SK-N-SH (cell line): Measurements from ENCODE around the gene EPB41L4A. TPM values are rescaled to one million over a fixed set of nuclear protein-coding genes. Genes with fewer than 3 reads are reported as not detected.

Source experiments
- CTCF ChIA-PET: fragments of 300-600, 350-600 bp; formaldehyde crosslinking; extraction: SDS; loops from one replicate; lab custom pipeline; 2021; lab: Yijun Ruan, JAX
- POLR2A ChIA-PET: fragments of 350-600 bp; sonication (Branson Sonifier 250); formaldehyde crosslinking; extraction: SDS; loops from one replicate; lab custom pipeline; 2020; ENCODE audit warnings: antibody characterized with exemption, inconsistent platforms; lab: Yijun Ruan, JAX
- DNase-seq: peaks from one replicate; pipeline ENCODE4 v3.0.0; 2012
- H2AFZ ChIP-seq: fragments of 200-600 bp; sonication (generic); 2 replicates; pipeline ENCODE4 v1.8.1; 2016; ENCODE audit warnings: antibody characterized with exemption, mild to moderate bottlenecking, low read depth
- H3F3A ChIP-seq: fragments of 200-600 bp; sonication (generic); replicated peaks from 2 replicates; pipeline ENCODE3; 2016; ENCODE audit warnings: antibody characterized with exemption, mild to moderate bottlenecking; ENCODE audit not compliant: insufficient read depth
- H3K27ac ChIP-seq, 2 experiments: fragments of 200-500 bp in 1 of 2; fragments of 200-600 bp in 1 of 2; sonication (Bioruptor generic) in 1 of 2; sonication (generic), shearing (Covaris generic) in 1 of 2; 2 replicates each; pipeline versions ENCODE4 v1.5.1 to v1.6.1; 2014 to 2016; ENCODE audit warnings: low read depth in 2 of 2, inconsistent platforms in 1 of 2, low read length in 1 of 2, mild to moderate bottlenecking in 1 of 2, mixed read lengths in 1 of 2
- H3K27me3 ChIP-seq: fragments of 200-600 bp; sonication (generic), shearing (Covaris generic); 2 replicates; pipeline ENCODE4 v1.6.1; 2016; ENCODE audit warnings: mixed run types; ENCODE audit not compliant: insufficient read depth
- H3K36me3 ChIP-seq, 2 experiments: fragments of 200-500 bp in 1 of 2; fragments of 200-600 bp in 1 of 2; sonication (Bioruptor generic) in 1 of 2; sonication (generic) in 1 of 2; replicated peaks in 1 of 2; 2 replicates each; pipeline versions ENCODE3 to v1.5.1; 2014 to 2016; ENCODE audit warnings: low read length in 1 of 2, mild to moderate bottlenecking in 1 of 2; ENCODE audit not compliant: insufficient read depth in 2 of 2, control insufficient read depth in 1 of 2
- H3K4me1 ChIP-seq, 2 experiments: fragments of 200-500 bp in 1 of 2; fragments of 200-600 bp in 1 of 2; sonication (Bioruptor generic) in 1 of 2; sonication (generic), shearing (Covaris generic) in 1 of 2; 2 replicates each; pipeline versions ENCODE4 v1.5.1 to v1.6.1; 2014 to 2016; ENCODE audit warnings: low read depth in 1 of 2, low read length in 1 of 2, mixed run types in 1 of 2; ENCODE audit not compliant: insufficient read depth in 2 of 2, control insufficient read depth in 1 of 2
- H3K4me2 ChIP-seq: fragments of 200-600 bp; sonication (generic), shearing (Covaris generic); 2 replicates; pipeline ENCODE4 v1.6.1; 2017; ENCODE audit warnings: mixed run types
- H3K4me3 ChIP-seq, 2 experiments: fragments of 200-500 bp in 1 of 2; fragments of 200-600 bp in 1 of 2; sonication (Bioruptor generic) in 1 of 2; sonication (generic), shearing (Covaris generic) in 1 of 2; 2 replicates each; pipeline versions ENCODE4 v1.5.1 to v1.8.1; 2014 to 2016; ENCODE audit warnings: low read depth in 2 of 2, inconsistent platforms in 1 of 2, low read length in 1 of 2, mild to moderate bottlenecking in 1 of 2, mixed read lengths in 1 of 2, moderate library complexity in 1 of 2
- H3K79me2 ChIP-seq: fragments of 200-600 bp; sonication (generic); 2 replicates; pipeline ENCODE4 v1.8.1; 2017; ENCODE audit warnings: mild to moderate bottlenecking; ENCODE audit not compliant: insufficient read depth
- H3K9ac ChIP-seq: fragments of 200-600 bp; sonication (generic); 2 replicates; pipeline ENCODE4 v1.6.1; 2017; ENCODE audit warnings: mixed run types
- H3K9me2 ChIP-seq: fragments of 200-600 bp; sonication (generic); 2 replicates; pipeline ENCODE4 v1.6.1; 2017; ENCODE audit warnings: mixed run types
- H3K9me3 ChIP-seq: fragments of 200-600 bp; sonication (generic); 2 replicates; pipeline ENCODE4 v1.6.1; 2017; ENCODE audit warnings: mixed run types, mild to moderate bottlenecking, moderate library complexity
- H4K20me1 ChIP-seq: fragments of 200-600 bp; sonication (generic); 2 replicates; pipeline ENCODE4 v1.6.1; 2017; ENCODE audit warnings: mild to moderate bottlenecking, mixed run types; ENCODE audit not compliant: insufficient read depth
- CTCF ChIP-seq: fragments of 200-600 bp; sonication (generic); IDR thresholded peaks from 2 replicates; pipeline ENCODE4 v1.6.1; 2017; ENCODE audit warnings: antibody characterized with exemption, mild to moderate bottlenecking, moderate library complexity
- FOSL2 ChIP-seq: IDR thresholded peaks from 2 replicates; pipeline ENCODE4 v1.4.0; 2012; ENCODE audit warnings: low read depth, mild to moderate bottlenecking, moderate library complexity, borderline replicate concordance
- GABPA ChIP-seq: IDR thresholded peaks from 2 replicates; pipeline ENCODE4 v1.4.0; 2012; ENCODE audit warnings: low read depth, mild to moderate bottlenecking
- PBX3 ChIP-seq: IDR thresholded peaks from 2 replicates; pipeline ENCODE4; 2012
- POLR2AphosphoS5 ChIP-seq: IDR thresholded peaks from 2 replicates; pipeline ENCODE4 v1.6.1; 2012; ENCODE audit warnings: low read depth, low read length
- RXRA ChIP-seq: IDR thresholded peaks from 2 replicates; pipeline ENCODE4 v1.4.0; 2012; ENCODE audit warnings: low read depth, mild to moderate bottlenecking, borderline replicate concordance
- SMC3 ChIP-seq: IDR thresholded peaks from 2 replicates; pipeline ENCODE4 v1.6.1; 2012; ENCODE audit warnings: low read depth, low read length, improper control_type of control experiment
- TEAD4 ChIP-seq: IDR thresholded peaks from 2 replicates; pipeline ENCODE4 v1.4.0; 2012; ENCODE audit warnings: mild to moderate bottlenecking, borderline replicate concordance; ENCODE audit not compliant: insufficient read depth
- YY1 ChIP-seq: IDR thresholded peaks from 2 replicates; pipeline ENCODE4 v1.4.0; 2012; ENCODE audit warnings: low read depth, mild to moderate bottlenecking
- ZBTB33 ChIP-seq: IDR thresholded peaks from 2 replicates; pipeline ENCODE4 v1.4.0; 2012; ENCODE audit warnings: low read depth, borderline replicate concordance
- WGBS: methylation state at CpG from one replicate; pipeline ENCODE4 v1.1.6; 2017; ENCODE audit warnings: low lambda C conversion rate; 5-methylcytosine and 5-hydroxymethylcytosine counted together
- polyA plus RNA-seq, 3 experiments: library from polyadenylated mRNA; depleted of rRNA; stranded (reverse); fragments of >200 nt; gene quantifications; 2 replicates each; pipeline ENCODE4 v1.2.3, GENCODE V29; 2012

The EPB41L4A gene
- polyA plus RNA-seq, 1 of the 3 experiments (the other 2 are of a cell fraction), result 0.07 TPM

- ChIA-PET POLR2A (no interaction called here), CTCF (no interaction called here)
Measured at GRCh38 chr5:112156211-112156610, 262.9 kb downstream of the EPB41L4A start.

GRCh38 chr5:112154940-112155686 lies 264.0 kb downstream of the EPB41L4A start:
- Histone ChIP-seq H3K9me3 (no peaks in the 10 kb centered on the region), H2AFZ (no peak overlapping the region), H3K4me1 (peaks cover 0 to under 1% of the 10 kb centered on the region in 2 experiments; a peak in 1 of 4 replicates), H3K9me2 (no peaks in the 10 kb centered on the region), H3K4me3 (no peak overlapping the region), H3K27ac (no peak overlapping the region; a peak in 1 of 4 replicates), H4K20me1 (no peaks in the 10 kb centered on the region)
- POLR2A ChIA-PET, result no interaction called here
- TF ChIP-seq CTCF (no peak), PBX3 (peak; percentile 37), FOSL2 (peak; percentile 44; the same call in 1 of the 2 replicates), ZBTB33 (no peak), GABPA (no peak)
- TF ChIP-seq, all 33 proteins: peak for 2
- CTCF ChIA-PET, result no interaction called here
- no peak overlapping the region for H3K4me2 ChIP-seq
- DNase-seq, result no peak
- H3K36me3 ChIP-seq, result no peaks in the 10 kb centered on the region
- peaks cover 7% of the 10 kb centered on the region for H3F3A ChIP-seq
- no peak overlapping the region for H3K9ac ChIP-seq
- H3K27me3 ChIP-seq, result no peaks in the 10 kb centered on the region
- H3K79me2 ChIP-seq, result no peaks in the 10 kb centered on the region

More at GRCh38 chr5:112156211-112156610, 262.9 kb downstream of the EPB41L4A start:
- TF ChIP-seq TEAD4 (no peak), RXRA (no peak), POLR2AphosphoS5 (no peak), GABPA (no peak), PBX3 (no peak), CTCF (no peak), SMC3 (no peak), YY1 (no peak)
- H3K4me1 ChIP-seq, result peaks cover 0 to 4% of the 10 kb centered on the region in 2 experiments; a peak in 1 of 4 replicates
- no peaks in the 10 kb centered on the region for H3K36me3 ChIP-seq
- H3K79me2 ChIP-seq, result peaks cover 5% of the 10 kb centered on the region
- no peak overlapping the region for H3K4me2 ChIP-seq
- H3K27me3 ChIP-seq, result no peaks in the 10 kb centered on the region
- H4K20me1 ChIP-seq, result no peaks in the 10 kb centered on the region
- H3K27ac ChIP-seq, result no peak overlapping the region
- 89% methylated on average over 3 of the region's 3 CpGs for WGBS
- H3F3A ChIP-seq, result peaks cover 7% of the 10 kb centered on the region
- H3K9me2 ChIP-seq, result no peaks in the 10 kb centered on the region
- no peak for DNase-seq
- H3K9ac ChIP-seq, result no peak overlapping the region
- no peak overlapping the region for H3K4me3 ChIP-seq
- H2AFZ ChIP-seq, result no peak overlapping the region
- no peaks in the 10 kb centered on the region for H3K9me3 ChIP-seq
